SK-N-SH (cell line): ENCODE results near the gene DCDC1. TPM values are rescaled to one million over a fixed set of nuclear protein-coding genes. Genes with fewer than 3 reads are reported as not detected.

ENCODE experiments used
- CTCF ChIA-PET: fragments of 300-600, 350-600 bp; formaldehyde crosslinking; extraction: SDS; loops from one replicate; lab custom pipeline; 2021; lab: Yijun Ruan, JAX
- POLR2A ChIA-PET: fragments of 350-600 bp; sonication (Branson Sonifier 250); formaldehyde crosslinking; extraction: SDS; loops from one replicate; lab custom pipeline; 2020; ENCODE audit warnings: antibody characterized with exemption, inconsistent platforms; lab: Yijun Ruan, JAX
- DNase-seq: peaks from one replicate; pipeline ENCODE4 v3.0.0; 2012
- H2AFZ ChIP-seq: fragments of 200-600 bp; sonication (generic); 2 replicates; pipeline ENCODE4 v1.8.1; 2016; ENCODE audit warnings: antibody characterized with exemption, mild to moderate bottlenecking, low read depth
- H3F3A ChIP-seq: fragments of 200-600 bp; sonication (generic); replicated peaks from 2 replicates; pipeline ENCODE3; 2016; ENCODE audit warnings: antibody characterized with exemption, mild to moderate bottlenecking; ENCODE audit not compliant: insufficient read depth
- H3K27ac ChIP-seq, 2 experiments: fragments of 200-500 bp in 1 of 2; fragments of 200-600 bp in 1 of 2; sonication (Bioruptor generic) in 1 of 2; sonication (generic), shearing (Covaris generic) in 1 of 2; 2 replicates each; pipeline versions ENCODE4 v1.5.1 to v1.6.1; 2014 to 2016; ENCODE audit warnings: low read depth in 2 of 2, inconsistent platforms in 1 of 2, low read length in 1 of 2, mild to moderate bottlenecking in 1 of 2, mixed read lengths in 1 of 2
- H3K27me3 ChIP-seq: fragments of 200-600 bp; sonication (generic), shearing (Covaris generic); 2 replicates; pipeline ENCODE4 v1.6.1; 2016; ENCODE audit warnings: mixed run types; ENCODE audit not compliant: insufficient read depth
- H3K36me3 ChIP-seq, 2 experiments: fragments of 200-500 bp in 1 of 2; fragments of 200-600 bp in 1 of 2; sonication (Bioruptor generic) in 1 of 2; sonication (generic) in 1 of 2; replicated peaks in 1 of 2; 2 replicates each; pipeline versions ENCODE3 to v1.5.1; 2014 to 2016; ENCODE audit warnings: low read length in 1 of 2, mild to moderate bottlenecking in 1 of 2; ENCODE audit not compliant: insufficient read depth in 2 of 2, control insufficient read depth in 1 of 2
- H3K4me1 ChIP-seq, 2 experiments: fragments of 200-500 bp in 1 of 2; fragments of 200-600 bp in 1 of 2; sonication (Bioruptor generic) in 1 of 2; sonication (generic), shearing (Covaris generic) in 1 of 2; 2 replicates each; pipeline versions ENCODE4 v1.5.1 to v1.6.1; 2014 to 2016; ENCODE audit warnings: low read depth in 1 of 2, low read length in 1 of 2, mixed run types in 1 of 2; ENCODE audit not compliant: insufficient read depth in 2 of 2, control insufficient read depth in 1 of 2
- H3K4me2 ChIP-seq: fragments of 200-600 bp; sonication (generic), shearing (Covaris generic); 2 replicates; pipeline ENCODE4 v1.6.1; 2017; ENCODE audit warnings: mixed run types
- H3K4me3 ChIP-seq, 2 experiments: fragments of 200-500 bp in 1 of 2; fragments of 200-600 bp in 1 of 2; sonication (Bioruptor generic) in 1 of 2; sonication (generic), shearing (Covaris generic) in 1 of 2; 2 replicates each; pipeline versions ENCODE4 v1.5.1 to v1.8.1; 2014 to 2016; ENCODE audit warnings: low read depth in 2 of 2, inconsistent platforms in 1 of 2, low read length in 1 of 2, mild to moderate bottlenecking in 1 of 2, mixed read lengths in 1 of 2, moderate library complexity in 1 of 2
- H3K79me2 ChIP-seq: fragments of 200-600 bp; sonication (generic); 2 replicates; pipeline ENCODE4 v1.8.1; 2017; ENCODE audit warnings: mild to moderate bottlenecking; ENCODE audit not compliant: insufficient read depth
- H3K9ac ChIP-seq: fragments of 200-600 bp; sonication (generic); 2 replicates; pipeline ENCODE4 v1.6.1; 2017; ENCODE audit warnings: mixed run types
- H3K9me2 ChIP-seq: fragments of 200-600 bp; sonication (generic); 2 replicates; pipeline ENCODE4 v1.6.1; 2017; ENCODE audit warnings: mixed run types
- H3K9me3 ChIP-seq: fragments of 200-600 bp; sonication (generic); 2 replicates; pipeline ENCODE4 v1.6.1; 2017; ENCODE audit warnings: mixed run types, mild to moderate bottlenecking, moderate library complexity
- H4K20me1 ChIP-seq: fragments of 200-600 bp; sonication (generic); 2 replicates; pipeline ENCODE4 v1.6.1; 2017; ENCODE audit warnings: mild to moderate bottlenecking, mixed run types; ENCODE audit not compliant: insufficient read depth
- ELF1 ChIP-seq: IDR thresholded peaks from 2 replicates; pipeline ENCODE4 v1.4.0; 2012
- EZH2phosphoT487 ChIP-seq: fragments of 200-600 bp; sonication (generic); IDR thresholded peaks from 2 replicates; pipeline ENCODE4 v1.6.1; 2017; ENCODE audit warnings: low read depth, mixed run types, mild to moderate bottlenecking, antibody characterized with exemption, moderate library complexity, borderline replicate concordance
- FOSL2 ChIP-seq: IDR thresholded peaks from 2 replicates; pipeline ENCODE4 v1.4.0; 2012; ENCODE audit warnings: low read depth, mild to moderate bottlenecking, moderate library complexity, borderline replicate concordance
- GATA2 ChIP-seq: sonication (generic); formaldehyde crosslinking; IDR thresholded peaks from 2 replicates; pipeline ENCODE4 v1.5.0; 2020; ENCODE audit warnings: mild to moderate bottlenecking, missing genetic modification reagents
- JUND ChIP-seq: IDR thresholded peaks from 2 replicates; pipeline ENCODE4 v1.4.0; 2012
- MAX ChIP-seq: IDR thresholded peaks from 2 replicates; pipeline ENCODE4 v1.4.0; 2012; ENCODE audit warnings: low read depth
- POLR2AphosphoS5 ChIP-seq: IDR thresholded peaks from 2 replicates; pipeline ENCODE4 v1.6.1; 2012; ENCODE audit warnings: low read depth, low read length
- RCOR1 ChIP-seq: fragments of 150-350 bp; IDR thresholded peaks from 2 replicates; pipeline ENCODE4 v1.6.1; 2017; ENCODE audit warnings: antibody characterized with exemption, low read length
- REST ChIP-seq: IDR thresholded peaks from 2 replicates; pipeline ENCODE4 v1.6.1; 2012; ENCODE audit warnings: mild to moderate bottlenecking, low read depth, low read length, moderate library complexity
- TCF12 ChIP-seq: IDR thresholded peaks from 2 replicates; pipeline ENCODE4 v1.4.0; 2012
- YY1 ChIP-seq: IDR thresholded peaks from 2 replicates; pipeline ENCODE4 v1.4.0; 2012; ENCODE audit warnings: low read depth, mild to moderate bottlenecking
- WGBS: methylation state at CpG from one replicate; pipeline ENCODE4 v1.1.6; 2017; ENCODE audit warnings: low lambda C conversion rate; 5-methylcytosine and 5-hydroxymethylcytosine counted together
- polyA plus RNA-seq, 3 experiments: library from polyadenylated mRNA; depleted of rRNA; stranded (reverse); fragments of >200 nt; gene quantifications; 2 replicates each; pipeline ENCODE4 v1.2.3, GENCODE V29; 2012
- TF ChIP-seq, protein P1 (sequence below): IDR thresholded peaks from 2 replicates; pipeline ENCODE4 v1.4.0; 2012; ENCODE audit warnings: low read depth, borderline replicate concordance

The DCDC1 gene
- polyA plus RNA-seq, 1 of the 3 experiments (the other 2 are of a cell fraction): 0.12 TPM

GRCh38 chr11:31102875-31103274 lies 266.7 kb downstream of the DCDC1 start:
- no peaks in the 10 kb centered on the region; the same call in 1 of the 2 replicates for H3K27me3 ChIP-seq
- no peak for DNase-seq
- no peaks in the 10 kb centered on the region for H3K9me3 ChIP-seq
- no peaks in the 10 kb centered on the region; a peak in 1 of 4 replicates for H3K4me1 ChIP-seq
- H3K79me2 ChIP-seq: no peaks in the 10 kb centered on the region; the same call in 1 of the 2 replicates
- no peaks in the 10 kb centered on the region for H3F3A ChIP-seq
- no peaks in the 10 kb centered on the region for H4K20me1 ChIP-seq
- no peak overlapping the region for H3K4me3 ChIP-seq
- POLR2A ChIA-PET: no interaction called here
- CTCF ChIA-PET: no interaction called here
- H3K4me2 ChIP-seq: no peak overlapping the region
- H2AFZ ChIP-seq: no peak overlapping the region
- H3K27ac ChIP-seq: no peak overlapping the region
- no peaks in the 10 kb centered on the region for H3K9me2 ChIP-seq
- WGBS: 21% methylated on average over 5 of the region's 5 CpGs
- no peak overlapping the region for H3K9ac ChIP-seq
- H3K36me3 ChIP-seq: no peaks in the 10 kb centered on the region
- no peak for TF ChIP-seq RCOR1
- no peak for TF ChIP-seq MAX
- TF ChIP-seq GATA2 (CRISPR knock-in tag): no peak
- TF ChIP-seq, protein P1, sequence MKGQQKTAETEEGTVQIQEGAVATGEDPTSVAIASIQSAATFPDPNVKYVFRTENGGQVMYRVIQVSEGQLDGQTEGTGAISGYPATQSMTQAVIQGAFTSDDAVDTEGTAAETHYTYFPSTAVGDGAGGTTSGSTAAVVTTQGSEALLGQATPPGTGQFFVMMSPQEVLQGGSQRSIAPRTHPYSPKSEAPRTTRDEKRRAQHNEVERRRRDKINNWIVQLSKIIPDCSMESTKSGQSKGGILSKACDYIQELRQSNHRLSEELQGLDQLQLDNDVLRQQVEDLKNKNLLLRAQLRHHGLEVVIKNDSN: no peak
- no peak for TF ChIP-seq YY1
- TF ChIP-seq ELF1: no peak

DNA sequence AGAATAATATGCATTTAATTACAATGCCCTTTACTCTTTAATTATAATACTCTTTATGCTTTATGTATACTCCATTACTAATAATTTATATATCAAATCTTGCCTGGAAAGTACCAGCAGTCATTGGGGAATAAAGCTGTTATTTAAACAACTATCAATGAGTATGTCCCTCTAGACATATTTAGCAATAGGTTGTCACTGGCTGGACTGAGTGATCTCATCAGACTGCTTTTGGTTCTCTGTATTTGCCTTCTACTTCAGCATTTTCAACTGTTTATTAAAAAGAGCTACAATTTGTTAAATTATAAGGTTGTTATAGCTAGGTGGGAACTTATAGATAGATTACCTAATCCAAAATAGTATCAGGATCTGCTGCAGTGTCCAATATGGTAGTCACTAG lies 267.2 kb downstream of the DCDC1 start:
- DNase-seq: no peak
- no peak for TF ChIP-seq TCF12
- no peak for TF ChIP-seq POLR2AphosphoS5
- TF ChIP-seq GATA2 (CRISPR knock-in tag): no peak
- no peak for TF ChIP-seq EZH2phosphoT487
- Histone ChIP-seq H3K4me1 (no peaks in the 10 kb centered on the region; a peak in 1 of 4 replicates), H3K27me3 (no peaks in the 10 kb centered on the region; the same call in 1 of the 2 replicates), H3K4me3 (no peak overlapping the region), H4K20me1 (no peaks in the 10 kb centered on the region), H3K9me3 (no peaks in the 10 kb centered on the region), H2AFZ (no peak overlapping the region), H3K27ac (no peak overlapping the region), H3F3A (no peaks in the 10 kb centered on the region), H3K36me3 (no peaks in the 10 kb centered on the region), H3K9me2 (no peaks in the 10 kb centered on the region), H3K9ac (no peak overlapping the region), H3K4me2 (no peak overlapping the region), H3K79me2 (no peaks in the 10 kb centered on the region; the same call in 1 of the 2 replicates)
- POLR2A ChIA-PET: no interaction called here
- CTCF ChIA-PET: no interaction called here

GRCh38 chr11:31096191-31096805 lies 273.2 kb downstream of the DCDC1 start:
- Histone ChIP-seq H4K20me1 (no peaks in the 10 kb centered on the region), H3K9me3 (no peaks in the 10 kb centered on the region), H3F3A (no peaks in the 10 kb centered on the region), H3K9ac (no peak overlapping the region), H3K4me1 (no peaks in the 10 kb centered on the region), H3K36me3 (no peaks in the 10 kb centered on the region)
- no peak for TF ChIP-seq FOSL2
- TF ChIP-seq, protein P1: no peak
- no peak for TF ChIP-seq REST
- no peak for TF ChIP-seq EZH2phosphoT487
- TF ChIP-seq JUND: no peak
- TF ChIP-seq, all 33 proteins: peak for 0
- no peak overlapping the region for H3K27ac ChIP-seq
- ChIA-PET CTCF (no interaction called here), POLR2A (no interaction called here)
- no peak for DNase-seq
- no peak overlapping the region for H3K4me2 ChIP-seq
- H2AFZ ChIP-seq: no peak overlapping the region
- no peak overlapping the region for H3K4me3 ChIP-seq
- no peaks in the 10 kb centered on the region for H3K9me2 ChIP-seq
- H3K79me2 ChIP-seq: no peaks in the 10 kb centered on the region
- H3K27me3 ChIP-seq: no peaks in the 10 kb centered on the region
- WGBS: 3% methylated on average over 2 of the region's 2 CpGs
